ENCODE measurements around the gene USP24. TPM values are rescaled to one million over a fixed set of nuclear protein-coding genes. Genes with fewer than 3 reads are reported as not detected.

Gene USP24
- 46.5 and 56.3 TPM in 2 replicates for total RNA-seq

DNA sequence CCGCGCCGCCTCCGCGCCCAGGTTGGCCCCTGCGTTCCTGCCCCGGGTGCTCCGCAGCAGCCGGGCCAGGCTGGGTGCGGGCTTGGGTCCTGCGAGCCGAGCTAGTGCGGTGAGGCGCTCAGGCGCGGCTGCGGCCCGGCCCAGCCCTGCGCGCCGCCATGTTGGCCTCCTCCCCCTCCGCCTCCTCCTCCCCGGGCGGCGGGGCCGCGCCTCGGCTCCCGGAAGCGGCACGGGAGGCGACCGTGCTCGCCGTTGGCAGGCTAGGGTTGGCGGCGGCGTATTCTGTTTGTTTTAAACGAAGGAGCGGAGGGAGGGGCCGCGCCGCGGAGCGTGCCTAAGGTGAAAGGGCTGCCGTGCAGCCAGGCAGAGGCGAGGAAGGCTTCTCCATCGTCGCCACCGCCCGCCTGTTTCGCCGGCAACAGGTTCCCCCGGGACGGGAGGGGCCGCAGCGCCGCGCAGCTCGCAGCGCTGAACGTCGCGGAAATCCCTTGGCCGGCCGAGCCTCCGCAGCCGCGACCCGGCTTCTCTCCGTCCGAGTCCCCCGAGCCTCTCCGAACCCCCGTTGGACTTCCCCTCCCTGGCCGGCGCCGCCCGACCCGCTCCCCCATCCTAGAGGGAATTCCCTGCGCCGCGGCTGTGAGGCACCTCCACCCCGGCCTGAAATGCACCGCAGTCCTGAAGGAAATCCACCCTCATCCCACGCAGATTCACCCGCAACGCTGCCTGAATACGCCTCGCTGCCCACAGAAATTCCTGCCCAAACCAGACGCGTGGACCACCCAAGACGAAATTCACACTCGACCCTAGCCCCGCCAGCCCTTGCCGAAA, at the start of gene USP24:
USP24 (minus strand) TSS at position 171 of the 828 bp plus-strand sequence. CDS start 251 bp downstream, outside the sequence.
- peak in 1 of 2 donors; percentile 73 for DNase-seq (ENCODE audit: low read depth in 2 of 2)

DNA sequence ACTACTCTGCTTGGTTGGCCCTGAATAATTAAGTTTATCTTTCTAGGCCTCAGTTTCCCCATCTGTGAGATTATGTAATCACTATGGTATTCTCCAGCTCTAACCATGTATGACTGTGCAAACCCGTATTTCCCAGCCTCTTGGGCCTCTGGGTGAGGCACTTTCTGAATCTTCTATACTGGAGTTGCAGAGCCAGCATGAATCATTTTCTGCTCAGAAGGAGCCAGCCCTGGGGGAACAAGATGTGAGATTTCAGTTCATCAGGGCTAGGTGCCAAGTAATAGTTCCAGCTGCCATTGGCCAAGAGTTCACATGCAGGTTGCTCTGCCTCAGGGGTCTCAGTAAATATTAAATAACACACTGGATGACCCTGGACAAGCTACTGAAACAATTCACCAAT, 47.7 kb upstream of the USP24 start:
- no peak for DNase-seq (ENCODE audit: low read depth in 2 of 2)

DNA sequence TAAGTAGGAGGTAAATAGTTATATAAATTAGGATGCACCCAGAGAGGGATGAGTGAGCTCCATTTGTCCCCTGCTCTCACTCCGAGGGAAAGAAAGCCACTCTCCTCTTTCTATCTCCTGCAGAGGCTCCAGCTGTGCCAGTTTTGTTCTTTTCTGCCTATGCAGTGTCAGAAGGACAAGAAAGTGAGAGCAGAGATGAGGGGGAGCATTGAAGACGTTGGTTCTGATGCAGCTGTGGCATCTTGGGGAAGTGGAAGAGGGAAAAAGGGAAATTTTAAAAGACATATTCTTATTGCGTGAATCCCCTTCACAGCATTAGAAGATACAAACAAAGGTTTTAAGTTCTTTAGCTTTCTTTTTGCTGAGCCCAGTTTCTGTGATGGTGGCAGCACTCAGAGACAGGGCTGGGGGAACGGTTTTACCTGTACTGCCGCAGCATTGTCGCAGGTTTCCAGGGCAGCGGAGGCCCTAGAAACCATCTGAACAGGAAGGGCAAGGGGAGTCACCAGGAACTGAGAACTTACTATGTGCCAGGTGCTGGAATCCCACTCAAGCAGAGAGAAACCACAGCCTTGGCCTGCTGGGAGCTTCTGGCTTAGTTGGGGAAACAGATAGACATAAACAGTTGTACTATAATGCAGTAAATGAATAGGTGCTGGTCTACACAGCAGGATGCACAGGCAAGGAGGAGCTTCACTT, 44.9 kb upstream of the USP24 start:
- no peak for DNase-seq (ENCODE audit: low read depth in 2 of 2)

DNA sequence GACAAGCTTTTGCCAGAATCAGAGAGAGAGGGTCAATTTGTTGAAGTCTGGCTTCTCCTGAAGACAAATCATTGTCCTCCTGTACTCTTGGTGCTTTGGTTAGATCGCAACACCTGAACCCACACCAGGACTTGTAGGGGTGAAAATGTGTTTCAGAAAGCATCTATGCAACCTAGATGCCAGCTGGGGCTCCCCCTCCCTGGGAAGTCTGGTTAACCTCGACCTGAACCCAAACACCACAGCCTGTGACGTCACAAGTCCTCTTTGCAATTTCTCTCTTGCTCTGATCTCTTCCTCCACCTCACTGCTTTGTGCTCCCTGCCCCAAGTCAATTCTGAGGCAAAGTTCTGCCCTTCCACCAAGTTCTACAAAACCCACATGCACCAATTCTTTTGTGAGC, 42.8 kb upstream of the USP24 start:
- DNase-seq (ENCODE audit: low read depth in 2 of 2) = no peak

DNA sequence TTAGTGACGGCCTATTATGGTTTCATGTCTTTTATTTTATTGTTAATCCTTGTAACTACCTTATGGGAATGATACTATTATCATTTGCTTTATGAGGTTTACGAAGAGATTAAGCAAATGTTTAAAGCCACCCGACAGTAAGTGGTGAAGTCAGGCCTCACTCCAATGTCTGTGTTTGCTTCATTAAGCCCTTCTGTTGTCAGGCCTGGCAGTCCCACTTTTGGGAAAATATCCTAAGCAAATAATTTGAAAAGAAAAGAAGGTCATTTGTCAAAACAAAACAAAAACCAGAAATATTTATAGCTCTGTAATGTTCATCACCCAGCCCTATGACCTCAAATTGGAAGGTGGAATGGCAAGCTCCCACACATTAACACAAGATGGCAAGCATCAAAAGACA, 40.7 kb upstream of the USP24 start:
- no peak for DNase-seq (ENCODE audit: low read depth in 2 of 2)

DNA sequence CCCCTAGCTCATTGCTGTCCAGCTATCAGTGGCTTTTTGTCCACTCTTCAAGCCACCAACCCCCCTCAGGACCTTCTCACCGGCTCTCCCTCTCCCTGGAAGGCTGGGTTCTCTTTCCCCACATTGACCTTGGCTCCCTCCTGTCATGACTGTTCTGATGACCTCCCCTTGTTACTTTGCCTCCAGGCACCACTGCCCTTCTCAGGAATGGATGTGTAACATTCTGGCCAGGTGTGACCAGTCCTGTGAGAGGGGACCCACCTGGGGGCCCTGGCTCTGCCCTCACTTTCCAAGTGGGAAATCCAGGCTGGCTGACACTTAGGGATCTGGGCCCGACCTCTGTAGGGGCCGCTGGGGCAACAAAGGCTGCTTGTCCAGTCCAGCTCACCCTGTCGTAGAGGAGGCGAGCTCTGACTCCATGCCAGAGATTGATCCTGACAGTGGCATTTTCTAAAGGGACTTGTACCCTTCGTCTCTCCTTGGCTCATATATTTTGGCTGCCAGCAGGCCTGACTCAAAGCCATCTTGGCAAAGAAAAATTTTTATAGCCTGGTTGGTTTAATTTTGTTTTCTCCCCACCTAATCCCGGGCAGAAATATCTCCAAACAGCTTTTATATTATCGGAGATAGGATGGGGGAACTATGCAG, 37.9 kb upstream of the USP24 start:
- no peak for DNase-seq (ENCODE audit: low read depth in 2 of 2)

- no peak for DNase-seq (ENCODE audit: low read depth in 2 of 2)
Observed at GRCh38 chr1:55250399-55251075, 35.4 kb upstream of the USP24 start.

GRCh38 chr1:55249646-55250398, 34.7 kb upstream of the USP24 start:
- DNase-seq (ENCODE audit: low read depth in 2 of 2) = no peak

GRCh38 chr1:55246896-55247295, 31.7 kb upstream of the USP24 start:
- no peak for DNase-seq (ENCODE audit: low read depth in 2 of 2)

GRCh38 chr1:55246331-55246730, 31.2 kb upstream of the USP24 start:
- DNase-seq (ENCODE audit: low read depth in 2 of 2) = no peak

GRCh38 chr1:55245781-55246180, 30.6 kb upstream of the USP24 start:
- DNase-seq (ENCODE audit: low read depth in 2 of 2) = no peak

DNA sequence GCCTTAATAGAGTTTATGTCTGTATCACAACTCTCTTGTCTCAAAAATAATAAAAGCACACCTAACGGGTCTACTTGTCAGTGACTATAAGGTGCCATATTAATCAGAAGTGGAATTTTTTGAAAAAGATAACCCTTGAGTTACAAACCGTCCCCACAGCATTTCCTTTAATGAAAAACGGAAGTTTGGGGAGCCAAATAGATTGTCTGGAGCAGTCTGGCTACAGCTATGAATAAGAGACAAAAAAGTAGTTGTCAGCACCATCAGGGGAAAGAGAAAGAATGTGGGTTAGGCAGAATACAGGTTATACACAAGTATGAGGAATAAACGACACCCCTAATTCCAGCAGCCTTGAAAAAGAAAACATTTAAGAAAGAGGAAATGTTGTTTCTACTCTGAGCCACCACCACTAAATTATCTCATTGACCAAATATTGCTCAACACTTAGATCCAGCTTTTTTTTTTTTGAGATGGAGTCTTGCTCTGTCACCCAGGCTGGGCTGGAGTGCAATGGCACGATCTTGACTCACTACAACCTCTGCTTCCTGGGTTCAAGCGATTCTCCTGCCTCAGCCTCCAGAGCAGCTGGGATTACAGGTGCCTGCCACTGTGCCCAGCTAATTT, 29.4 kb upstream of the USP24 start:
- DNase-seq (ENCODE audit: low read depth in 2 of 2) = no peak

DNA sequence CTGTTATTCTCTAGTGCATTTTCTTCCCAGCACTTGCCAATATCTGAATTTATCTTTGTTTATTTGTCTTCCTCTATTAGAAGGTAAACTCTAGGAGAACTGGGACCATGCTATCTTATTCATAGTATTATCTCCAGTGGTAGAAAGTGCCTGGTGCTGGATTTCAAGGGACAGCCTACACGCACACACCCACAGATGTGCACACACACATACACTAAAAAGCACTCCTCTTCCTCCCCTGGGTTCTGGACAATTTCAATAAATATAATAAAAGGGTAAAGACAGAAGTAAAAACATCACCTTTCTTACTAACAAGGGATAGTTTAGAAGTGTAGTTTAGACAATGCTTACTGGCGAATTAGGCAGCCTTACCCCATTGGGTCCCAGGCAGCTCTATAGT, 28.5 kb upstream of the USP24 start:
- DNase-seq (ENCODE audit: low read depth in 2 of 2) = no peak

GRCh38 chr1:55239548-55239947, 24.4 kb upstream of the USP24 start:
- no peak for DNase-seq (ENCODE audit: low read depth in 2 of 2)

DNA sequence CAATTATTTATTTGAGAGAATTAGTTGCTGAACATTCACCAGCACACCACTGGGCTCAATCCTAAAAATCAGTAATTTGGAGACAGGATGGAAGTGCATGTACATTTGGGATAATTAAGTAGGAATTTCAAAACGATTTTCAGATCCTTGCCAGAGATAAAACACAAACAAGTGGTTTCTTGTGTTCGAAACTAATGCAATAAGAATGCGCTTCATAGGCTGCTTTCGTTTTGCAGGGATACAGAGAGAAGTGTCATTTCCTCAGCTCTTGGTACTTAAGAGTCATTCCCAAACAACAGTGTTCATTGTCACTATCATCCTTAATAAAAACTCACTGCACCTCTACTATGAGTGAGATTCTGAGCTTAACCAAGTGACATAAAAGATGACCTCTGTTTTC, 20.6 kb upstream of the USP24 start:
- peak in 1 of 2 donors; percentile 22 for DNase-seq (ENCODE audit: low read depth in 2 of 2)

DNA sequence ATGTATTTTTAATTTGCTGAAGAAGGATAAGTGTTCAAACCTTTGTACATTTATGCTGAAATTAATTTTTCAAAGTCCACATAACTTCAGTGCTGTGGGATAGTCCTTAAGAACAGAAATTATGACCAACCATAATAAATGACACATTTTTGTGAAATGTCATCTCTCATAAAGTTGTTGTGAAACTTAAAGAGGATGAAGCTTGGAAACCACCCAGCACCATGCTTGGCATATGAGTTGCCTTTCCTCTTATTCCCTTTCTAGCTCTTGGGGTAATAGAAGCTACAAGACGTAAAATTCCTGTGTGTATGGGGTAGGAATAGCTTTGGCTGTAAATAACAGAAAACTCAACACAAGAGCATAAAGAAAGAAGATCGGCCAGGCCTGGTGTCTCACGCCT, 18.9 kb upstream of the USP24 start:
- DNase-seq (ENCODE audit: low read depth in 2 of 2) = no peak

- no peak for DNase-seq (ENCODE audit: low read depth in 2 of 2)
Observed at GRCh38 chr1:55233145-55233777, 18.1 kb upstream of the USP24 start.

- DNase-seq (ENCODE audit: low read depth in 2 of 2) = no peak
Observed at GRCh38 chr1:55232448-55233144, 17.4 kb upstream of the USP24 start.

DNA sequence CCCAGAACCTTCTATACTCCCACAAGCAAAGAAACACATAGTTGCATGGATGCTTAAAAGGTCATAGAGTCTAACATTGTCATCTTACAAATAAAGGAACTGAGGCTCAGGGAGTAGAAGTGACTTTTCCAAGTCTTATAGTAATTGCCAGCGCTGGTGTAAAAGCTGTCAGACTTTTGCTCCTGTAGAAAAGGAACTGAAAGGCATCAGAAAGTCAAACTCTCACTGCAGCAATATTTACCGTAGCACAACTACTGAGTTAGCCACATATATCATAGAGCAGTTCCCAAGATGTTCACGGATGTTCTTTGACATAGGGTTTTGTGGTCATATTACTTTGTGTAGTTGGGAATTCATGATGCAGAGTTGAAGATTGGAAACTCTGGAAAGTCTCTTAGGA, 16.6 kb upstream of the USP24 start:
- DNase-seq (ENCODE audit: low read depth in 2 of 2) = no peak

DNA sequence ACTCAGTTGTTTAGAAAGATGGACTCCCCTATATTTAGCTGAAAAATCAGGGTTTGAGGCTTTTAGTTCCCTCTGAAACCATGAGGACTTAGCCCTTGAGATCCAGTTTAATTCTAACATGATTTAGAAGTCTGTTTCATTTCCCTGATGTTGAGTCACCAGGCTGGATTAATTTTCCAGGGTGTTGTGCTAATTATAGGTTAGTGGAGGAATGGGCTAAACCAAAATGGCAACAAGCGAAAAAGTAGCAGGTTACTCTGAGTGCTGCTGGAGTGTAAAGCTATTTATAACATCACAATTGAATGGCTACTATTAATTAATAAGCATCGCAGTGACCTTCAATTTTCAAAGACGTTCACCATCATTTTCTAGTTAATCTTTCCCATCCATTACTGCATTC, 15.5 kb upstream of the USP24 start:
- no peak for DNase-seq (ENCODE audit: low read depth in 2 of 2)
